Mammary epithelial cell (primary cell): ENCODE measurements around the gene HSBP1L1.

Experiments used
- EZH2 ChIP-seq: IDR thresholded peaks from 2 replicates; pipeline ENCODE4 v1.6.1; 2012; ENCODE audit warnings: low read length, inconsistent platforms, borderline replicate concordance
- TF ChIP-seq, protein P1 (sequence below), 2 donors: IDR thresholded peaks in 1 of 2; conservative IDR thresholded peaks in 1 of 2; 2 replicates each; pipeline ENCODE4 v1.5.1; 2011 to 2012; ENCODE audit warnings: inconsistent platforms in 2 of 2, low read length in 2 of 2, mild to moderate bottlenecking in 2 of 2, control low read depth in 1 of 2, low read depth in 1 of 2; ENCODE audit not compliant: insufficient read depth in 1 of 2; ENCODE audit errors: extremely low read depth in 1 of 2

GRCh38 chr18:79965119-79965902 lies 868 bp downstream of the HSBP1L1 start:
- TF ChIP-seq, protein P1, sequence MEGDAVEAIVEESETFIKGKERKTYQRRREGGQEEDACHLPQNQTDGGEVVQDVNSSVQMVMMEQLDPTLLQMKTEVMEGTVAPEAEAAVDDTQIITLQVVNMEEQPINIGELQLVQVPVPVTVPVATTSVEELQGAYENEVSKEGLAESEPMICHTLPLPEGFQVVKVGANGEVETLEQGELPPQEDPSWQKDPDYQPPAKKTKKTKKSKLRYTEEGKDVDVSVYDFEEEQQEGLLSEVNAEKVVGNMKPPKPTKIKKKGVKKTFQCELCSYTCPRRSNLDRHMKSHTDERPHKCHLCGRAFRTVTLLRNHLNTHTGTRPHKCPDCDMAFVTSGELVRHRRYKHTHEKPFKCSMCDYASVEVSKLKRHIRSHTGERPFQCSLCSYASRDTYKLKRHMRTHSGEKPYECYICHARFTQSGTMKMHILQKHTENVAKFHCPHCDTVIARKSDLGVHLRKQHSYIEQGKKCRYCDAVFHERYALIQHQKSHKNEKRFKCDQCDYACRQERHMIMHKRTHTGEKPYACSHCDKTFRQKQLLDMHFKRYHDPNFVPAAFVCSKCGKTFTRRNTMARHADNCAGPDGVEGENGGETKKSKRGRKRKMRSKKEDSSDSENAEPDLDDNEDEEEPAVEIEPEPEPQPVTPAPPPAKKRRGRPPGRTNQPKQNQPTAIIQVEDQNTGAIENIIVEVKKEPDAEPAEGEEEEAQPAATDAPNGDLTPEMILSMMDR (conservative IDR thresholded peaks at IDR 0.05 in 1 of 2, IDR thresholded peaks at IDR 0.05 in 1 of 2; ENCODE audit: extremely low read depth in 1 of 2, insufficient read depth in 1 of 2, low read depth in 1 of 2, low read length in 2 of 2), result no peak
- no peak for TF ChIP-seq EZH2
